ENCODE measurements around the gene CD34. TPM values are rescaled to one million over a fixed set of nuclear protein-coding genes. Genes with fewer than 3 reads are reported as not detected.
"Not testable (repeated sequence)": the region's sequence is repeated elsewhere in the genome, so short reads cannot be mapped to it uniquely, and the experiment has no call there.

Gene CD34
- total RNA-seq, 1 experiment from 2014 or later = not detected

DNA sequence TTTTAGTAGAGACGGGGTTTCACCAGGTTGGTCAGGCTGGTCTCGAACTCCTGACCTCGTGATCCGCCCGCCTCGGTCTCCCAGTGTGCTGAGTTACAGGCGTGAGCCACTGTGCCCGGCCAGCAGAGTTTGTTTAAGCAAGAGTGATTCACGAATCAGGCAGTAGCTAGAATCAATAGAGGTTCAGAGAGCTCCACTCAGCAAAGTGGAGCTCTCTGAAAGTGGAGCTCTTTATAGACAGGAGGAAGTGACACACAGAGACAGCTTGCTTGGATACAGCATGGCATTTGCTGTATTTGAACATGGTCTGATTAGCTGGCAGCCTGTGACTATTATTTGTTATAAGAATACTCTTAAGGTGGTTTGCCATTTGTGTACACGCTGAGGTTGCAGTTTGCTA is 27.1 kb upstream of the CD34 start:
- peak; percentile 43 for DNase-seq (ENCODE audit: low read depth, low spot score)
- in situ Hi-C loops (cut with HindIII; ENCODE audit: low pct_unique_long_range_greater_than_20kb, low sequenced_read_pairs) = no loop called here

DNA sequence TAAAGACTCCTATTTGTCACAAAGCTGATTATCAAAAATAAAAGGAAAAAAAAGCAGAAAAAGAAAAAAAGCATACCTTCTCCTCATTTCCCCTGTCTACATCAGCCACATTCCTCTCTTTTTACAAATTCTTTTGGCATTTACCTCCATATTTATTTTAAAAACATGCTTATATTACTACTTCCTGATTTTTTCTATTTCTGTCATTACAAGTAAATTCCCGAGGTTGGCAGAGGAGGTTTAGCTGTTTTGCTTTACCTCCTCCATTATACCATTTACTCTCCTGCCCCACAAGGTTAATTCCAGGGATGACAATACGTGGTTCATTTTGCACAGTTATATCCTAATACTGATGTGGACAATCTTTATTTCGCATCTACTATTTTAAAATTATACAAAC is 26.3 kb upstream of the CD34 start:
- no peak for DNase-seq (ENCODE audit: low read depth, low spot score)
- in situ Hi-C loops (cut with HindIII; ENCODE audit: low pct_unique_long_range_greater_than_20kb, low sequenced_read_pairs) = no loop called here

DNA sequence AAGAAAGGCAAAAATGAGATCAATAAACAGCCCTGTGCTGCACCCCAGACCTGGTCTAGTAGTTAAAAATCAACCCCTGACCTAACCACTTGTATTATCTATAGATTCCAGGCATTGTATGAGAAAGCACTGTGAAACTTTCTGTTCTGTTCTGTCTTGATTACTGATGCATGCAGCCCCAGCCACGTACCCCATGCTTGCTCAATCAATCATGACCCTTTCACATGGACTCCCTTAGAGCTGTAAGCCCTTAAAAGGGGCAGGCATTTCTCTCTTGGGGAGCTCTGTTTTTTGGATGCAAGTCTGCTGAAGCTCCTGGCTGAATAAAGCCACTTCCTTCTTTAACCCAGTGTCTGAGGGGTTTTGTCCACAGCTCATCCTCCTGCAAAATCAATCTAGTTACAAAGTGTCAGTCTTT is 24.2 kb upstream of the CD34 start:
- in situ Hi-C loops (cut with HindIII; ENCODE audit: low pct_unique_long_range_greater_than_20kb, low sequenced_read_pairs) = no loop called here

DNA sequence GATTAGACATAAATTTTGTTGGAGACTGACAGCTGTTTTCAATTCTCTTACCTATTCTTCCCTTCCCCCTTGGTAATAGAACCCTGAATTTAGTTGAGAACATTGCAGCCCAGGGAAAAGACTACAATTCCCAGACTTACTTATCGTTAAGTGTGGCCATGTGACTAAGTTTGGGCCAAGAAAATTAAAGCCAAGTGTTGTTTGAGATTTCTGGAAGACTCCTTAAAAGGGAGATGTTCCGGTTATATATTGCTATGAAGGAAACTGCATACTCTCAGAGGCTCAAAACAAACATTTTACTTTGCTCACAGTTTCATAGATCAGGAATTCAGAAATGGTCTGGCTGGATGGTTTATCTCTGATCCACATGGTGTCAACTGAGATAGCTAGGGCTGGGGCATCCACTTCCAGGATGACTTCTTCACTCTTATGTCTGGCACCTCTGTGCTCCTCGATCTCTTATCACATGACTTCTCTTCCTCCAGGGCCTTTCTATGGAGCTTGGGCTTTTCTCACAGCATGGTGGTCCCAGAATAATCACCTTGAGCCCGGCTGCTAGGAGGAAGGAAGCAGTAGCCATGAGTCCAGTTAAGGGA is 22.4 kb upstream of the CD34 start:
- no peak for DNase-seq (ENCODE audit: low read depth, low spot score)
- in situ Hi-C loops (cut with HindIII; ENCODE audit: low pct_unique_long_range_greater_than_20kb, low sequenced_read_pairs) = no loop called here

More for the DNA sequence above, 24.2 kb upstream of the CD34 start:
- no peak for DNase-seq (ENCODE audit: low read depth, low spot score)

DNA sequence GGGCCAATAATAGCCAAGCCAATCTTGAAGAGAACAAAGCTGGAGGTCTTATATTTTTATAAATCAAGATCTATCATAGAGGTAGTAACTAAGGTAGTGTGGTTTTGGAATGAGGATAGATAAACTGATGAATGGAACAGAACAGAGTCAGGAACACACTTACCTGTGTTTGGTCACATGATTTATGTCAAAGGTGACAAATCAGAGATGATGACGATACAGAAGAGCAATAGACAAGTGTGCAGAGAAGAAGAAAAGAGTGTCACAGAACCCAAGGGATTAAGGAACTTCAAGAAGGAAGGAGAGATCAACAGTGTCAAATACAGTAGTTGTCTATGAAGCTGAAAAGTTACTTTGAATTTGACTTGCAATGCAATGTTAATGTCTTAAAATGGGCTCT is 16.1 kb upstream of the CD34 start:
- in situ Hi-C loops (cut with HindIII; ENCODE audit: low pct_unique_long_range_greater_than_20kb, low sequenced_read_pairs) = no loop called here
- DNase-seq (ENCODE audit: low read depth, low spot score) = no peak

DNA sequence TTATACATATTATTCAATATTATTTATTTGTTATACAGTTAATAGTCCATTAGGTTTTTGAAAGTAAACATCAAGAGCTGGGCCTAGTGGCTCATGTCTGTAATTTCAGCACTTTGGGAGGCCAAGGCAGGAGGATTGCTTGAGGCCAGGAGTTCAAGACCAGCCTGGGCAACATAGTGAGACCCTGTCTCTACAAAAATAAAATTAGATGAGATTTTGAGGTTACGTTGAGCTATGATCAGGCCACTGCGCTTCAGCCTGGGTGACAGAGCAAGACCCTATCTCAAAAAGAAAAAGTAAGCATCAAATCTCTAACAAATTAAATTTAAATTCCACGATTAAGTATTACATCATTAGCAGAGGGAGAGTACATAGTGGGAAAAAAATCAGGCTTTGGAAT is 15.0 kb upstream of the CD34 start:
- DNase-seq (ENCODE audit: low read depth, low spot score); in situ Hi-C loops (cut with HindIII; ENCODE audit: low pct_unique_long_range_greater_than_20kb, low sequenced_read_pairs): not testable (repeated sequence)

DNA sequence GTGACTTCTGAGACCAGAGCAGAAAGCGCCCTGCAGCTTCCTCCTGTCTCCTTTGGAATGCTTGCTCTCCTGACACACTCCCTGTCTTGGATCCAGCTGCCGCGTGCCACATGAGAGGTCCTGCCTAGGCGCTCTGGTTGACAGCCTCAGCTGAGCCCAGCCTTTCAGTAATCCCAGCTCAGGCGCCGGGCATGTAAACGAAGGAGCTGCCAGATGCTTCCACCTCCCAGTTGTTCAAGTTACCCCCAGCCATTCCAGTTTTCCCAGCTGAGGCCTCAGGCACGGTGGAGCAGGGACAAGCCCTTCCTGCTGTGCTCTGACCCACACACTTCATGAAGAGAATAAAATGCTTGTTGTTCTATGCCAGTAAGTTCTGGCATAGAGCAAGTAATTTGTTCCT is 14.3 kb upstream of the CD34 start:
- DNase-seq (ENCODE audit: low read depth, low spot score) = peak; percentile 63
- in situ Hi-C loops (cut with HindIII; ENCODE audit: low pct_unique_long_range_greater_than_20kb, low sequenced_read_pairs) = no loop called here

DNA sequence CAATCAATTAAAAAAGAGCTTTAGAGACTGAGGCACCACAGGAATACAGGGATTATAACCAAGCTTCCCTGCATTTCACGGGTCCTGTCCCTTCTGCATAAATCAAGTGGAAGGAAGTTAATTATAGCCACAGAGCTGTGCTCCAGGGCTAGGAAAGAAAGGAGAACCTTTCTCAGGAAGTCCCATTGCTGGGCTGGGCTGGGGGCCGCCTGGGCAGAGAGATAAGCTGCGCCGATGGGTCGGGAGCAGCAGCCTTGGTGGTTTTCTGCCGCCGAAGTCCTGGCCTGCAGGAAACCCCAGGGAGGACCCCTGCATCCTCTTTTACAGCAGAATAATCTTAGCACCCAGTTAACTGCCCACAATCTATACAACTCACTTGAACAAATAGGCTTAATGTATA is 12.6 kb upstream of the CD34 start:
- in situ Hi-C loops (cut with HindIII; ENCODE audit: low pct_unique_long_range_greater_than_20kb, low sequenced_read_pairs) = no loop called here

DNA sequence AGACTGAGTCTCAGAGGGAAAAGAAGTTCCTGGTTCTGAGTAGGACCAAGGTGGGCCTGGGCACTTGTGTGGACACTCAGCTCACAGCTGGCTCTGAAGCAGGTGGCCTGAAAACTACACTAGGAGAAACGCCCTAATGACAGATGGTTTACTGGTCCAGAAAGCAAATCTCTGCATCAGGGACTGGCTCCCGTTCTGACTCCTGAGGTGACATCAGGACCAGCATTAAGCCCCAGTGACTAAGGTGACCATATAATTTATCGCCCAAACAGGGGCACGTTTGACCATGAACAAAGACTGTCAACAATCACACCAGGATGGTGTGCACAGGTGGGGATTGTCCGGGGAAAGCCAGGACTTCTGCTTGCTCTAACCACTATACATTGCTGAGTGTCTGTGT is 12.2 kb upstream of the CD34 start:
- no peak for DNase-seq (ENCODE audit: low read depth, low spot score)
- in situ Hi-C loops (cut with HindIII; ENCODE audit: low pct_unique_long_range_greater_than_20kb, low sequenced_read_pairs) = no loop called here

More for the DNA sequence above, 12.6 kb upstream of the CD34 start:
- DNase-seq (ENCODE audit: low read depth, low spot score) = no peak

DNA sequence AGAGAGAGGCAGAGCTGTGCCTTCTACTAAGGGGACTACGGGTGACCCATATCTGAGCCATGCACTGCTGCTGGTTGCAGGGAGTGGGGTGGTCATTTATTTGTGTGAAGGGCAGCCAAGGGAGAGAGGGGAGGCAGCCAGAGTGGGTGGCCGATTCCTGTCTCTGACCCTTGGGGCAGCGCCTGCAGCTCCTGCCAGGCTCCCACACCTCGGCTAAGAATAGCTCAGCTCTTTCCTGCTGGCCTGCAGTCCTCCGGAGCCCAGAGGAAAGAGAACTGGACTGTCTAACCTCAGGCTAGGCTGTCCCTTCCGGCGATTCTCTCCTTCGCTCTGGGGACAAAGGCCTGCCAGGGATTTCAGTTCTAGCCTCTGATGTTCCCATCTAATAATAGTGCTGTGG is 11.6 kb upstream of the CD34 start:
- no peak for DNase-seq (ENCODE audit: low read depth, low spot score)
- in situ Hi-C loops (cut with HindIII; ENCODE audit: low pct_unique_long_range_greater_than_20kb, low sequenced_read_pairs) = no loop called here

DNA sequence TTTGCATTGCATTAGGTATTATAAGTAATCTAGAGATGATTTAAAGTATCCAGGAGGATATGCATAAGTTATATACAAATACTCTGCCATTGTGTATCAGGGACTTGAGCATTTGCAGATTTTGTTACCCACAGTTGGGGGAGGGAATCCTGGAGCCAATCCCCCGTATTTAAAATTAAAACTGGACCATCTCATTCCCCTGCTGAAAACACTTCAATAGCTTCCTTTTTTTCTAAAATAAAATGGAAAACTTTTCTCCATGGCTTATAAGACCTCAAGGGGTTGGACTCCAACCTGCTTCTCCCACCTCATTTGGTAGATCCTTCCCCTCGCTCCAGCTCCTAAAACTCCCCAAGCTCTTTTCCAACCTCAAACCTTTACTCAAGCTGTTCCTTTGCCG is 10.4 kb upstream of the CD34 start:
- no peak for DNase-seq (ENCODE audit: low read depth, low spot score)
- in situ Hi-C loops (cut with HindIII; ENCODE audit: low pct_unique_long_range_greater_than_20kb, low sequenced_read_pairs) = no loop called here

DNA sequence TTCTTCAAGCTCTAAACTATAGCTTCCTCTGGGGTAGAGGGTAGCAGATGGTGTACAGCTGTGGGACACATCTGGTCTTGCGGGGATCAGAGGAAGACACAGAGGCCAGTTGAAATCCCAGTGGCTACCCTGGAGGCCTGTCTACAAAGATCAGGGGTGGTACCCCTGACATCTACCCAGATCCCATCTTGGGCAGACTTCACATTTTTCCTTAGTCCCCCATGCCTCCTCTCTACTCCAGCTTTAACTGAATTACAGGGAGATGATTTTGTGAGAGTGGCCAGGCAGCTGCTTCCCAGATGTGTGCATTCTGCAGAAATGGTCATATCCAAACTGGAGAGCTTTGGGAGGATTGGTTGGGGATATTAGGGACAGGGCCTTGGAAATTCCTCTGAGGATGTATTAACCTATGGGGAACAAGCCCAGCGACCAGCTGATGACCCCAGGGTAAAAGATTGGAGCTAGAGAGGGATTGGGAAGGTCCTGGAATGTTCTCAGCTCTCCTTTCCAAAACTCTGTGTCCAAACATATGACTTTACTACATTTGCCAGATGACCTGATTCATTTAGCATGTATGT is 9.6 kb upstream of the CD34 start:
- DNase-seq (ENCODE audit: low read depth, low spot score) = no peak
- in situ Hi-C loops (cut with HindIII; ENCODE audit: low pct_unique_long_range_greater_than_20kb, low sequenced_read_pairs) = no loop called here

DNA sequence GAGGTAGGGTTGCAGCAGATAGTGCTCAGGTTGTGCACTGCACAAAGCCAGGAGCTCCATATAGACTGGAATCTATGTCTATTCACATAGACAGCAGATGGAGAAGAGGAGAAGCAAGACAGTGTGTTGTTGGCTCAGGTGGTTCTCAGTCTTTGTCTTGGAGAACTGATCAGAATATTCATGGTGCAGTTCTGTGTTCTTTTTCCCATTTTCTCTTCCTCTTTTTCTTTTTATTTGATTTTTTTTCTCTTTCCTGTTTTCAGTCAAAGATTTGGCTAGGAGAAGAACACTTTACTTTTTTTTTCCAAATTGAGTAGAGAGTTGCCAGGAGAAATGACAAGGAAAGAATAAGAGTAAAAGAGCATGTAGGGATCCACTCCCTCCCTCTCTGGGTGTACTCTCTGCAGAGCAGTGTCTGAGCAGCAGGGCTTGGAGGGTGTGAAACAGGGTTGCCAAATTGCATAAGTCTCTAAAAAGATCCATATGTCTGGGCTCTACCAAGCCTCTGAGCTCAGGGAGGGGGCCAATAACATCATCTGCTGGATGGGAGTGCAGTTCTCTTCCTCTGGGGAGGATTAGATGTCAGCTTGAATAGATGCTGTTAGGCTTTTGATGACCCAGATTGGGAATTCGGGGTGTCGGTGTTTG is 8.7 kb upstream of the CD34 start:
- in situ Hi-C loops (cut with HindIII; ENCODE audit: low pct_unique_long_range_greater_than_20kb, low sequenced_read_pairs) = no loop called here
- no peak for DNase-seq (ENCODE audit: low read depth, low spot score)

DNA sequence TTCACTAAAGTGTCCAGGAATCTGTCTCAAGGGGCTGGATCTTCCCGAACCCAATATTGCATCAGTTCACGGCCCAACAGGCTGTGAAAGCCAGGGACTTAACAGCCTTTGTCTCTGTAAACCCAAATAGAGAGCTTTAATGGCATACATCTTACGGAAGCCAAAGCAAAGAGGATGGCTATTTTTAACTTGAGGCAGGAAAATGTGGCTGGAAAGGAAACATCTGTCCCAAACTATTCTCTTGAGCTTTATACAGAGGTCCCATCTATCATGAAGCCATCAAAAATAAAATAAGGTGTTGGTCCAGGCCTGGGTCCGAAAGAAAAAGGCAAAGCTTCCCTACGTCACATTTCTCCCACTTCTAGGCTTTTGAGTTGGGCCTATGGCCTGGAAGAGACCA is 7.7 kb upstream of the CD34 start:
- DNase-seq (ENCODE audit: low read depth, low spot score) = no peak
- in situ Hi-C loops (cut with HindIII; ENCODE audit: low pct_unique_long_range_greater_than_20kb, low sequenced_read_pairs) = no loop called here

DNA sequence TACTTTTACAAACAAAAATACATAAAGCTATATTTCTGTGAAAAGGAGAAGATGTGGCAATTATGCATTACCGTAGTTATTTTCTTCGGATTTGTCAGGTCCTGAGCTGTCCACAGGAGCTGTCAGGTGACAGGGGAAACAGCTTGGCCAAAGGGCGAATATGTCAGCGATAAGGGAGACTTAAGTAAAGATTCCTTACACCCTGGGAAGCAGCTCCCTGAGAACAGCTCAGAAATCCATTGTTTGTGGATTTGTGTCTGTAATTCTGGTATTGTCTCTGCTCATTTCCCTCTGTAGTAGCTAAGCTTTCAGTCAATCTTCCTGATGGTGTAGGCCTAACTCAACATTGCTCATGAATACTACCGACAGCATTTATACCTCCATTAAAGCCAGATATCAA is 7.1 kb upstream of the CD34 start:
- in situ Hi-C loops (cut with HindIII; ENCODE audit: low pct_unique_long_range_greater_than_20kb, low sequenced_read_pairs) = no loop called here

DNA sequence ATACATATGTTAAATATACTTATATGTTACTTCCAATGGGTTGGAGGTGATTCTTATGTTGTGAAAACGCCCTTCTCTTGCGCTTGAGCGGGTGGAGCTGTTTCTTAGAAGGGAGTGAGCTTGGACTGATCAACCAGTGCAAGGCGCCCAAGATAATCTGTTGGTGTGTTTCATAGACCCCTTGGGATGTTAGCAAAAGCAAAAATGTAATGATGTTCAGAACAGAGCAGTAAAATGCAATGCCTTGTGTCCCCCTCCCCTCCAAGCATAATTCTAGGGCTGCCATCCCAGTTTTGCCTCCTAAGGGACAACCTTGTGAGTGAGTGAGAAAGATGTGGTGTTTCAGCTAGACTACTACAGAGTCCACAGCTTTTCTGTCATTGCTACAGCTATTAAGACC is 6.2 kb upstream of the CD34 start:
- in situ Hi-C loops (cut with HindIII; ENCODE audit: low pct_unique_long_range_greater_than_20kb, low sequenced_read_pairs) = no loop called here
- DNase-seq (ENCODE audit: low read depth, low spot score) = no peak

More for the DNA sequence above, 7.1 kb upstream of the CD34 start:
- no peak for DNase-seq (ENCODE audit: low read depth, low spot score)

DNA sequence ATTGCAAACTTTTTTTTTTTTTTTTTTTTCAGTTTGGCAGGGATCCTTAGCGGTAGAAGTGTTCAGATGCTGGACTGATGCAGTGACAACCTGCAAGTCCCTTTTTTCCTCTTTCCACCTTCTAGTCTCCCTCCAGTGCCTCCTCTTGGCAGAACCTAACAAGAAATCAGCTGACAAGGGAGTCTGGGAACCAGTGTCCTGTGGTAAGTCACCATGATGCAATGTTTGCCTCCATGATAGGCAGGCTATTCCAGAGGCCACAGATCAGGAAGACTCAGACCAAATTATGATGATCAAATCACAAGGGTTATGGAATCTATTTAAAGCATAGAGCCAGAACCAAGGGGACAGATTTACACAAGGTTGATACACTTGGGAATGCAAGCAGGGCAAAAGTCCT is 3.0 kb upstream of the CD34 start:
- in situ Hi-C loops (cut with HindIII; ENCODE audit: low pct_unique_long_range_greater_than_20kb, low sequenced_read_pairs) = no loop called here
- no peak for DNase-seq (ENCODE audit: low read depth, low spot score)

DNA sequence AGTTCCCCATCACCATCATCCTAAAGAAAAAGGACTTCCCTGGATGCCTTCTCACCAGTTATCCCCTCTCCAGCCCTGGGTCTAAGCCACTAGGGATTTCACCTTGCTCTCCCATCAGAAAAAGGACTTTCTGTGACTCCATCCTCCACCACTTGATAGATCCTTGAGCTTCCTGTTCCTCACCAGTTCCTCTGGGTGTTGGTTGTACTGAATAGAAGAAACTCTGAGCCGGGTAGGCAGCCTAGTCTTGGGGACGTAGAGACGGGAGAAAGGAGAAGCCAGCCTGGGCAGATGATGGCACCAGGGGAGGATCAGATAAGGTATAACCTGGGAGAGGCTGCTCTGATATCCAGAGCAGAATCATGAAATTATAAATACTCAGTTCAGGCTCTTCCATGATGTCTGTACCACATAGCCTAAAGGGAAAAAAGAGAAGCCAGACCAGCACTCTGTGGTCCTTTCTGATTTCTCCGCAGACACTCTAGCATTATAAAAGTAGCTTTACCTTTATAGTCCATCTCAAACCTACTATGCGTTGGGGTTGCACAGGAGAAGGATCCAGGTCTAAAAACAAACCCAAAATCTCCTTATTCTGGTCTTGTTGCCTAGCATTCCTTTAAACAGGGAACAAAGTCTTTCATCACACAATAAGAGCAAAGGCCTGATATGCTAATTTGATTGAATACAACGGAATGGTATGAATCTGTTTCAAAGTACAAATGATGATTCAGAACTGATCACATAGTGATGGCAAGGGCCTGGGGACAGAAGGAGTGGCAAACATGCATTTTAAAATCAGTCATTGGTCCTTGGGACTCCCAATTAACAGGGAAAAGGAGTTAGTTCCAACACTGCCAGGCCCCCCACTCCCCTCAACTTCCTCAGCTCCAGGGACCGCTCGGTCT is 1.2 kb upstream of the CD34 start:
- in situ Hi-C loops (cut with HindIII; ENCODE audit: low pct_unique_long_range_greater_than_20kb, low sequenced_read_pairs) = no loop called here
- DNase-seq (ENCODE audit: low read depth, low spot score) = no peak

All from SK-MEL-5 (cell line).